Tibial artery (tissue), 4 donors: ENCODE results near the gene MBTD1.
"Not testable (repeated sequence)": the region's sequence is repeated elsewhere in the genome, so short reads cannot be mapped to it uniquely, and the experiment has no call there.

Source experiments
- DNase-seq, 2 donors: peaks; one replicate each; pipeline ENCODE4 v3.0.0-alpha.2; 2019
- H3K27ac ChIP-seq, 2 donors: fragments of 200-600 bp; sonication (generic) in 1 of 2; 1 replicate in 1 of 2; 2 replicates in 1 of 2; pipeline ENCODE4 v1.5.1; 2018 to 2019; ENCODE audit warnings: mild to moderate bottlenecking in 1 of 2
- H3K27me3 ChIP-seq, 2 donors: fragments of 200-600 bp; sonication (generic) in 1 of 2; one replicate each; pipeline versions ENCODE4 v1.5.1 to v1.6.0; 2016 to 2019
- H3K36me3 ChIP-seq, 3 donors: fragments of 200-600 bp; sonication (generic) in 2 of 3; one replicate each; pipeline ENCODE4 v1.5.1; 2016 to 2019; ENCODE audit warnings: mild to moderate bottlenecking in 2 of 3
- H3K4me1 ChIP-seq, 4 donors: fragments of 200-600 bp; sonication (generic) in 2 of 4; 1 replicate in 3 of 4; 2 replicates in 1 of 4; pipeline ENCODE4 v1.5.1; 2016 to 2019
- H3K4me3 ChIP-seq, 2 donors: fragments of 200-600 bp; sonication (generic) in 1 of 2; 1 replicate in 1 of 2; 2 replicates in 1 of 2; pipeline ENCODE4 v1.5.1; 2018 to 2019; ENCODE audit warnings: mild to moderate bottlenecking in 2 of 2
- H3K9me3 ChIP-seq, 3 donors: fragments of 200-600 bp; sonication (generic) in 1 of 3; one replicate each; pipeline ENCODE4 v1.5.1; 2016 to 2019
- CTCF ChIP-seq, 2 experiments: fragments of 200-600 bp in 1 of 2; fragments of 450-650 bp in 1 of 2; IDR thresholded peaks; one replicate each; pipeline ENCODE4 v1.5.1; 2017 to 2019; ENCODE audit warnings: antibody characterized with exemption in 2 of 2, mild to moderate bottlenecking in 1 of 2, moderate library complexity in 1 of 2
- intact Hi-C: fragments of 100-400 bp; cut with DNase I; formaldehyde crosslinking; loops from one replicate; pipeline ENCODE4 v1.15.0; 2023; ENCODE audit warnings: low total_unique reads

MBTD1 gene

GRCh38 chr17:51287412-51287811 is 27.6 kb upstream of the MBTD1 start:
- DNase-seq: no peak
- no peaks in the 10 kb centered on the region for H3K9me3 ChIP-seq
- intact Hi-C loops: no loop called here
- no peaks in the 10 kb centered on the region for H3K4me1 ChIP-seq
- no peaks in the 10 kb centered on the region for H3K27me3 ChIP-seq
- peaks cover 54 to 94% (median 80%) of the 10 kb centered on the region in 3 donors for H3K36me3 ChIP-seq
- H3K4me3 ChIP-seq: no peak overlapping the region
- no peak overlapping the region for H3K27ac ChIP-seq
- no peak for TF ChIP-seq CTCF (IDR thresholded peaks at IDR 0.05)

- no peaks in the 10 kb centered on the region for H3K4me1 ChIP-seq
- intact Hi-C loops: no loop called here
- DNase-seq: no peak
- no peak overlapping the region for H3K4me3 ChIP-seq
- H3K27me3 ChIP-seq: no peaks in the 10 kb centered on the region
- no peak overlapping the region for H3K27ac ChIP-seq
- no peak for TF ChIP-seq CTCF (IDR thresholded peaks at IDR 0.05)
- no peaks in the 10 kb centered on the region for H3K9me3 ChIP-seq
- H3K36me3 ChIP-seq: peaks cover 69 to 85% (median 79%) of the 10 kb centered on the region in 3 donors
Observed at GRCh38 chr17:51279183-51279582, 19.3 kb upstream of the MBTD1 start.

GRCh38 chr17:51275381-51275780 is 15.5 kb upstream of the MBTD1 start:
- H3K9me3 ChIP-seq: no peaks in the 10 kb centered on the region
- no peak for TF ChIP-seq CTCF (IDR thresholded peaks at IDR 0.05)
- no peaks in the 10 kb centered on the region for H3K27me3 ChIP-seq
- intact Hi-C loops: no loop called here
- no peak overlapping the region for H3K27ac ChIP-seq
- no peak for DNase-seq
- peaks cover 69 to 86% (median 77%) of the 10 kb centered on the region in 3 donors for H3K36me3 ChIP-seq
- H3K4me1 ChIP-seq: no peaks in the 10 kb centered on the region
- H3K4me3 ChIP-seq: no peak overlapping the region

- no peak overlapping the region for H3K27ac ChIP-seq
- no peak overlapping the region for H3K4me3 ChIP-seq
- TF ChIP-seq CTCF (IDR thresholded peaks at IDR 0.05): no peak
- H3K4me1 ChIP-seq: no peaks in the 10 kb centered on the region
- intact Hi-C loops: no loop called here
- no peak for DNase-seq
- H3K9me3 ChIP-seq: no peaks in the 10 kb centered on the region
- no peaks in the 10 kb centered on the region for H3K27me3 ChIP-seq
- peaks cover 63 to 83% (median 75%) of the 10 kb centered on the region in 3 donors for H3K36me3 ChIP-seq
Observed at GRCh38 chr17:51272812-51273211, 13.0 kb upstream of the MBTD1 start.

- no peak for DNase-seq
- Histone ChIP-seq H3K4me1 (no peaks in the 10 kb centered on the region), H3K27ac (no peak overlapping the region), H3K4me3 (no peak overlapping the region), H3K36me3 (peaks cover 61 to 83% (median 70%) of the 10 kb centered on the region in 3 donors), H3K27me3 (no peaks in the 10 kb centered on the region), H3K9me3 (no peaks in the 10 kb centered on the region)
- intact Hi-C loops: no loop called here
- TF ChIP-seq CTCF (IDR thresholded peaks at IDR 0.05): no peak
Observed at GRCh38 chr17:51270636-51271035, 10.8 kb upstream of the MBTD1 start.

- Histone ChIP-seq H3K4me1 (no peaks in the 10 kb centered on the region), H3K36me3 (peaks cover 65 to 83% (median 67%) of the 10 kb centered on the region in 3 donors)
Observed at GRCh38 chr17:51269991-51270390, 10.1 kb upstream of the MBTD1 start.

GRCh38 chr17:51264466-51264865 is 4.6 kb upstream of the MBTD1 start:
- DNase-seq, H3K27ac ChIP-seq, H3K9me3 ChIP-seq, H3K27me3 ChIP-seq, H3K4me3 ChIP-seq, intact Hi-C loops: not testable (repeated sequence)
- H3K36me3 ChIP-seq: peaks cover 31 to 48% (median 41%) of the 10 kb centered on the region in 3 donors
- H3K4me1 ChIP-seq: peaks cover 5 to 19% (median 14%) of the 10 kb centered on the region in 4 donors

More at GRCh38 chr17:51269991-51270390, 10.1 kb upstream of the MBTD1 start:
- H3K27me3 ChIP-seq: no peaks in the 10 kb centered on the region
- intact Hi-C loops: no loop called here
- no peak for TF ChIP-seq CTCF (IDR thresholded peaks at IDR 0.05)
- no peak for DNase-seq
- H3K9me3 ChIP-seq: no peaks in the 10 kb centered on the region
- H3K4me3 ChIP-seq: no peak overlapping the region
- H3K27ac ChIP-seq: no peak overlapping the region
